ENCODE data around the gene RAB12.
"Not testable (repeated sequence)": the region's sequence is repeated elsewhere in the genome, so short reads cannot be mapped to it uniquely, and the experiment has no call there.

RAB12 gene

DNA sequence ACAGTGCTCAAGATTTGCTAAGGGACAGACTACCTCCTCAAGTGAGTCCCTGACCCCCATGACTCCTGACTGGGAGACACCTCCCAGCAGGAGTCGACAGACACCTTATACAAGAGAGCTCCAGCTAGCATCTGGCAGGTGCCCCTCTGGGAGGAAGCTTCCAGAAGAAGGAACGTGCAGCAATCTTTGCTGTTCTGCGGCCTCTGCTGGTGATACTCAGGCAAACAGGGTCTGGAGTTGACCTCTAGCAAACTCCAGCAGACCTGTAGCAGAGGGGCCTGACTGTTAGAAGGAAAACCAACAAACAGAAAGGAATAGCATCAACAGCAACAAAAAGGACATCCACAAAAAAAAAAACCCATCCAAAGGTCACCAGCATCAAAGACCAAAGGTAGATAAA is 38.1 kb downstream of the RAB12 start:
- H3K9ac ChIP-seq (ENCODE audit: low read length): not testable (repeated sequence)

DNA sequence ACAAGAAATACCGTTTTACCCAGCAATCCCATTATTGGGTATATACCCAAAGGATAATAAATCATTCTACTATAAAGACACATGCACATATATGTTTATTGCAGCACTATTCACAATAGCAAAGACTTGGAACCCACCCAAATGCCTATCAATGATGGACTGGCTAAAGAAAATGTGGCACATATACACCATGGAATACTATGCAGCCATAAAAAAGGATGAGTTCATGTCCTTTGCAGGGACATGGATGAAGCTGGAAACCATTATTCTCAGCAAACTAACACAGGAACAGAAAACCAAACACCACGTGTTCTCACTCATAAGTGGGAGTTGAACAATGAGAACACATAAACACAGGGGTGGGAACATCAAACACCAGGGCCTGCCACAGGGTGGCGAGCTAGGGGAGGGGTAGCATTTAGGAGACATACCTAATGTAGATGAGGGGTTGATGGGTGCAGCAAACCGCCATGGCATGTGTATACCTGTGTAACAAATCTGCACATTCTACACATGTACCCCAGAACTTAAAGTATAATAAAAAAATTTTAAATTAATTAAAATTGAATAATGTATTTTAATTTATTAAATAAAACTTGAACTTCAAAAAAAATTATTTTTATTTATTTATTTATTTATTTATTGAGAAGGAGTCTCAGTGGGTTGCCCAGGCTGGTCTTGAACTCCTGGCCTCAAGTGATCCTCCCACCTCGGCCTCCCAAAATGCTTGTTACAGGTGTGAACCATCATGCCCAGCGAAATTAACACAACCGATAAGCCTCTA is 42.4 kb downstream of the RAB12 start:
- not testable (repeated sequence) for H3K4me1 ChIP-seq (ENCODE audit: control insufficient read depth, insufficient read depth, low read length); H3K4me3 ChIP-seq (ENCODE audit: low read depth, low read length); H3K27ac ChIP-seq (ENCODE audit: low read depth, low read length); H3K9ac ChIP-seq (ENCODE audit: low read length); H3K9me3 ChIP-seq (ENCODE audit: control insufficient read depth, insufficient read depth, low read depth, low read length); H3K27me3 ChIP-seq (ENCODE audit: control insufficient read depth, insufficient read depth, low read length); H3K36me3 ChIP-seq (ENCODE audit: control insufficient read depth, insufficient read depth, low read length)

More for the DNA sequence above, 38.1 kb downstream of the RAB12 start:
- not testable (repeated sequence) for H3K27ac ChIP-seq (ENCODE audit: low read depth, low read length); H3K36me3 ChIP-seq (ENCODE audit: control insufficient read depth, insufficient read depth, low read length); H3K27me3 ChIP-seq (ENCODE audit: control insufficient read depth, insufficient read depth, low read length); H3K4me3 ChIP-seq (ENCODE audit: low read depth, low read length); H3K4me1 ChIP-seq (ENCODE audit: control insufficient read depth, insufficient read depth, low read length); H3K9me3 ChIP-seq (ENCODE audit: control insufficient read depth, insufficient read depth, low read depth, low read length)

DNA sequence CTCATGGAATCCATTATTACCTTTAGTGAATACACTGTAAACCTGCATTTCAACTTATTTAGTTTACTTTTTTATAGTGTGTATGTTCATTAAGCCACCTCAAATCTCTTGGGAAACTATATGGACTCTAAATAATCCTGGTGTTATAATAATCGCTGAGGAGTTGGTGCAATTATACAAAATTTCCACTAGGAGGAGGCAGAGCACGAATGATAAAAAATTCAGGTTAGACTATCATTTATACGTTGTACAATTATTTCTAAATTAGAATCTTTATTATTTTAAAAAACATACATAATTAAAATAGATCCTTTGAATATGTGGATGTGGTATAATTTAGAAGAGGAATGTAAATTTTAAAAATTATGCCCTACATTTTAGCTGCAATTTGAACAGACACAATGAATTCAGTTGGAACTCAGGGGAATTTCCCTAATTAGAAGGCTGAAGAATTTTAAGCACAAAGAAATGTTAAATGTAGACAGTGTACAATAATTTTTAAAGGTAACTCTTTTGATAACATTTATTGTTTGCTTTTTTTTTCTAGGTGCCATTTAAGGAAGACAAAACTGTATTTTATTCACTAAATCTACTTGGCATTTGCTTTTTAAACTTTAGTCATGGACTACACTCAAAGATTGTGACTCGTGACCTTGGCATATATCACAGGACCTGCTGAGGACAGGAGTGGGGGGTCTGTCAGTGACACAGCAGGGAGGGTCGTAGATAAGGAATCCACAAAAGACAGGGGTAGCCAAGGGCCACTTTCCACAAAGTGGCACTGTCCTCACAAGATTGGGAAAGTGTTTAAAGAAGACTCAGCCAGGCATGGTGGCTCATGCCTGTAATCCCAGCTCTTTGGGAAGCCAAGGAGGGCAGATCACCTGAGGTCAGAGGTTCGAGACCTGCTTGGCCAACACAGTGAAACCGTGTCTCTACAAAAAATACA is 45.5 kb downstream of the RAB12 start:
- Histone ChIP-seq H3K9me3 (ENCODE audit: control insufficient read depth, insufficient read depth, low read depth, low read length) (0 out of 2 replicates have a peak, but pooled peaks cover 3% of the 10 kb centered on the region), H3K4me1 (ENCODE audit: control insufficient read depth, insufficient read depth, low read length) (peaks cover 12% of the 10 kb centered on the region; the same call in 1 of the 2 replicates), H3K27ac (ENCODE audit: low read depth, low read length) (no peak overlapping the region), H3K27me3 (ENCODE audit: control insufficient read depth, insufficient read depth, low read length) (no peaks in the 10 kb centered on the region), H3K4me3 (ENCODE audit: low read depth, low read length) (no peak overlapping the region), H3K36me3 (ENCODE audit: control insufficient read depth, insufficient read depth, low read length) (no peaks in the 10 kb centered on the region), H3K9ac (ENCODE audit: low read length) (no peak overlapping the region)

DNA sequence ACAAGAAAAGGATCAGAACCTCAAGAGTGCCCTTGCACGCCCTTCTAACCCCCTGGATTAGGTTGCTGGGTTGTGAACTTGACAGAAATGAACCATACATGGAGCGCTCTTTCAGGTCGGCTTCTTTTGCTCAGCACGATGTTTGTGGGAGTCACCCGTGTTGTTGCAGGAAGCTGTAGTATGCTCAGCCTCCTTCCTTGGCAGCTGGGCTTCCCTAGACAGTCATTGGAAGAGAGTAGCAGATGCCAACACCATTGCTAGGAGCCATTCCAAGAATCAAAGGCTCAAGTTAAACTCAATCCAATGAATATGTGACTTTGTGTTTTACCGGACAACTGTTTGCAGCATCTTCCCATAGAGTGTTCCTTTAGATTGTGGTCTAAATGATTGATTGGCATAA is 47.0 kb downstream of the RAB12 start:
- H3K9ac ChIP-seq (ENCODE audit: low read length): no peak overlapping the region
- no peak overlapping the region for H3K27ac ChIP-seq (ENCODE audit: low read depth, low read length)
- H3K4me1 ChIP-seq (ENCODE audit: control insufficient read depth, insufficient read depth, low read length): peaks cover 23% of the 10 kb centered on the region
- 0 out of 2 replicates have a peak, but pooled peaks cover 3% of the 10 kb centered on the region for H3K9me3 ChIP-seq (ENCODE audit: control insufficient read depth, insufficient read depth, low read depth, low read length)
- H3K27me3 ChIP-seq (ENCODE audit: control insufficient read depth, insufficient read depth, low read length): no peaks in the 10 kb centered on the region
- no peak overlapping the region for H3K4me3 ChIP-seq (ENCODE audit: low read depth, low read length)
- no peaks in the 10 kb centered on the region for H3K36me3 ChIP-seq (ENCODE audit: control insufficient read depth, insufficient read depth, low read length)

DNA sequence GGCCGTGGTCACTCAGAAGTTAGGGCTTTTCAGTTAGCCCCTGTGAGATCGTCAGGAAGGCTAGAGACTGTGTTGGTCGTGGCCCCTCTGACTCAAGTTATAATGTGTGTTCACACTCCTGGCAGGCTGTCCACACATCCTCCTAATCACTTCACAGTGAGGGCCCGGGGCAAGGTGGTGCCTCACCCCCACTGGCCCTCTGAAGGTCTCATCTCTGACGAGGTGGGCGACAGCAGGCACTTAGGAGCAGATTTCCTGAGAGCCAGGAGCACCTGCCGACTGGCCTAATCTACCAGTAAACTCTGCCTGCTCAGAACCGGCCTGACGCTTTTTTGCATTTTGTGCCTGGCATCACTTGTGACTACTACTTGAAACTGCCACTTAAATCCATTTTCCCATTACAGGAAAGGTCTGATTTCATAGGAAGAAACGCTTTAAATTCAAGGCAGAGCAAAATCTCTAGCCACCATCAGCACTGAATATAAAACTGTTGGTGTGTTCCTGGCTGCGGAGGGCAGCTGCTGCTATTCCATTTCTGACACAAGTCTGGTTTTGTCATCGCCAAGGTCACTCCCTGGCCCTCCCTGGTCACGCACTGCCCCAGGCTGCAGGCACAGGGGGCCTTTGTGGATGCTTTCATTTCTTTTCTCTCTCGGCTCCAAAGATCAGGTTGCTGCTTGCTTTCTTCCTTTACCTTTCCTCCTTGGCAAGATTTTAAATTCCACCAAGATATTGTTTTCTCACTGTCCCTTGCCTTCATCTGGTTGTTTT is 48.0 kb downstream of the RAB12 start:
- Histone ChIP-seq H3K4me3 (ENCODE audit: low read depth, low read length) (no peak overlapping the region), H3K9ac (ENCODE audit: low read length) (no peak overlapping the region), H3K9me3 (ENCODE audit: control insufficient read depth, insufficient read depth, low read depth, low read length) (no peaks in the 10 kb centered on the region), H3K36me3 (ENCODE audit: control insufficient read depth, insufficient read depth, low read length) (no peaks in the 10 kb centered on the region), H3K27me3 (ENCODE audit: control insufficient read depth, insufficient read depth, low read length) (no peaks in the 10 kb centered on the region), H3K4me1 (ENCODE audit: control insufficient read depth, insufficient read depth, low read length) (peaks cover 33% of the 10 kb centered on the region), H3K27ac (ENCODE audit: low read depth, low read length) (no peak overlapping the region)

DNA sequence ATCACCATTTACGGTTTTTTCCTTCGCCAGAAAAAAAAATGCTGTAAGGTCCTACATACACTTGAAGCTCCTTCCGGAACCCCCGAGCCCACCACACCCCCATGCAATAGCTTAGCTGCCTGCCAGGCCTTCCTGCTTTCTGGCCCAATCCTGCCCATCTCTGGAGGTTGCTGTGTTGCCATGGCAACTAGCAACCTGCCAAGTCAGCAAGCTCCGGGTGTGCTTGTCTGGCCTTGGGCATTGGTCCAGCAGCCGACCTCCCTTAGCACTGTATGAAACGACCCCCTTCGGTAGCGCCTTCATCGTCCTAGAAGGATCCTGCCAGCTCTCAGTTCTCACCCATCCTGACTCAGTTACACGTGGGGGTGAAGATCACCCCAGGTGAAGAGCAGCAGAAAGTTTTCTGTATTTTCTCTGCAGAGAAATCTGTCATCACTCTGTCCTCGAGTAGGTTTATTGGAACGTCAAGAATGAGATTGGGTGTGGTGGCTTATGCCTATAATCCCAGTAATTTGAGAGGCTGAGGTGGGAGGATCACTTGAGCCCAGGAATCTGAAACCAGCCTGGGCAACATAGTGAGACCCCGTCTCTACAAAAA is 48.7 kb downstream of the RAB12 start:
- H3K9ac ChIP-seq (ENCODE audit: low read length): no peak overlapping the region
- no peaks in the 10 kb centered on the region for H3K9me3 ChIP-seq (ENCODE audit: control insufficient read depth, insufficient read depth, low read depth, low read length)
- peaks cover 39% of the 10 kb centered on the region for H3K4me1 ChIP-seq (ENCODE audit: control insufficient read depth, insufficient read depth, low read length)
- no peak overlapping the region for H3K4me3 ChIP-seq (ENCODE audit: low read depth, low read length)
- no peak overlapping the region for H3K27ac ChIP-seq (ENCODE audit: low read depth, low read length)
- no peaks in the 10 kb centered on the region for H3K36me3 ChIP-seq (ENCODE audit: control insufficient read depth, insufficient read depth, low read length)
- peaks cover 1% of the 10 kb centered on the region; the same call in 1 of the 2 replicates for H3K27me3 ChIP-seq (ENCODE audit: control insufficient read depth, insufficient read depth, low read length)

DNA sequence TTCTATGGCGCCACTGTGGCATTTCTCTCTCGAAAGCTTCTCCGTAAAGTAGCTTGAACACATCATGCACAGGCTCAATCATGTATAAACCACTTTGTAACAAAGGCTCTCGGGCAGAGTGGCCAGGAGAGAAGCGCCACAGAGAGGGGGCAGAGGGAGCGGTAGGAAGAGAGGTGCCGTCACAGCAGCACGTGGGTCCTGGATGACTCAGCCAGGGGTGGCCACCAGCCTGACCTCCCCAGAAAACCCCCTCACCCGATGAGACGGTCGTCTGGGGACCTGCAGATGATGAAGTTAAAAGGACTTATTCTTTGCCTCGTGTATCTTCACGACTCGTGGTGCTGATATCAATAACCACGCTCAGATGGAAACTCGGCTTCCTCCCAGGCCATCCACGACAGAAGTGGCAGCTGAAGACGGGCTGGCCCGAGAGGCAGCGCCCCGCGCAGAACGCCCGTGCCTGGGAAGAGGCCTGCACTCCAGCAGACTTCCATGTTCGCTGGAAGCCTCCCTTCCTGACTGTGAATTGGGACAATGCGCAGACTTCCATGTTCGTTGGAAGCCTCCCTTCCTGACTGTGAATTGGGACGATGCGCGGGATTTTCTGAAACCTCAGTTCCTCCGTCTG is 49.7 kb downstream of the RAB12 start:
- H3K9me3 ChIP-seq (ENCODE audit: control insufficient read depth, insufficient read depth, low read depth, low read length): no peaks in the 10 kb centered on the region
- H3K27ac ChIP-seq (ENCODE audit: low read depth, low read length): no peak overlapping the region
- H3K9ac ChIP-seq (ENCODE audit: low read length): no peak overlapping the region
- H3K4me1 ChIP-seq (ENCODE audit: control insufficient read depth, insufficient read depth, low read length): peaks cover 48% of the 10 kb centered on the region
- no peaks in the 10 kb centered on the region for H3K36me3 ChIP-seq (ENCODE audit: control insufficient read depth, insufficient read depth, low read length)
- H3K4me3 ChIP-seq (ENCODE audit: low read depth, low read length): no peak overlapping the region
- peaks cover 5% of the 10 kb centered on the region; the same call in 1 of the 2 replicates for H3K27me3 ChIP-seq (ENCODE audit: control insufficient read depth, insufficient read depth, low read length)

DNA sequence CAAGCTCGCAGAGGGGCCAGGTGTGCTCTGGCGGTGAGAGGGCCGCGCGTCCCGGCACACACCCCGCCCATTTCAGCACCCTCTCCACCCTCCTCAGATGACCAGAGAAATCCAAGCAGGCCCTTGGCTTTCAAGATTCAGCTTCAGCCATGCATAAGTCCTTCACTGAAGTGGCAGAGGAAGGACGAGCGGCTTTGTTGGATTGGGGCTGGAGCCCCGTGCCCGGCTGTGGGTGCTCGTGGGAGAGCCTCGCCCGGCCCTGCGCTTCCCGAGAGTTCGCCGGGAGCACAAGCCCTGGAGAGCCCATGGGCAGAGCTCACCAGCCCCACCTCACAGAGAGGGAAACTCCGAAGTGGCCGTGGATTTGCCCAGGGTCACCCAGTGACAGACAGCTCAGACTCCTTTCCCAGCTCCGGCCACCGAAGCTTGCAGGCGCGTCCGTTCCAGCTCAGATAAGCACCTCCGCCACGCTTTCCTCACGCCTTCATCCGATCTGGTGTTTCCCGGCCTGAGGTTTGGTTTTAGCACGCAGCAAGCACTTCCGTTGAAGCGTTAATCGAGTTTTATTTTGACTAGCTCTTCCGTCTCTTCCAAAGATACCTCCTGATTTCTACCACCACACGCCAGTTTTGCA is 50.5 kb downstream of the RAB12 start:
- Histone ChIP-seq H3K4me1 (ENCODE audit: control insufficient read depth, insufficient read depth, low read length) (peaks cover 44% of the 10 kb centered on the region), H3K27ac (ENCODE audit: low read depth, low read length) (peak overlapping the region; percentile 6; the same call in 1 of the 2 replicates), H3K9ac (ENCODE audit: low read length) (no peak overlapping the region), H3K4me3 (ENCODE audit: low read depth, low read length) (no peak overlapping the region), H3K27me3 (ENCODE audit: control insufficient read depth, insufficient read depth, low read length) (peaks cover 5% of the 10 kb centered on the region; the same call in 1 of the 2 replicates), H3K36me3 (ENCODE audit: control insufficient read depth, insufficient read depth, low read length) (no peaks in the 10 kb centered on the region), H3K9me3 (ENCODE audit: control insufficient read depth, insufficient read depth, low read depth, low read length) (no peaks in the 10 kb centered on the region)

DNA sequence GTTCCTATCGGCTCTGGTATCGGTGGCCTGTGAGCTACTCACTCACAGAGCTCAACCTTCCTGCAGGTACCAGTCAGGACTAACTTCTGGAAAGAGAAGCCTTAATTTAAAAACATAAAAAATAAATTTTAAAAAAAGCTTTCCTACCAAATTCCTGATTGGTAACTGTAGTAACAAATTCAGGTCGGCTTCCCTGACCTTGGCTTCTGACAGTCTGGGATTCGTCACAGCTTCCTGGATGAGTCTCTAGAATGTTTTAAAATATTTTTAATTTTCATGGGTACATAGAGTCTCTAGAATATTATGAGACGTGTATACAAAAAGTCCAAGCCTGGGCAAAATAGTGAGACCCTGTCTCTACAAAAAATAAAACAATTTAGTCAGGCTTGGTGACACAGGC is 51.1 kb downstream of the RAB12 start:
- Histone ChIP-seq H3K9ac (ENCODE audit: low read length) (no peak overlapping the region), H3K36me3 (ENCODE audit: control insufficient read depth, insufficient read depth, low read length) (no peaks in the 10 kb centered on the region), H3K4me1 (ENCODE audit: control insufficient read depth, insufficient read depth, low read length) (peaks cover 45% of the 10 kb centered on the region), H3K27ac (ENCODE audit: low read depth, low read length) (no peak overlapping the region), H3K27me3 (ENCODE audit: control insufficient read depth, insufficient read depth, low read length) (peaks cover 5% of the 10 kb centered on the region; the same call in 1 of the 2 replicates), H3K9me3 (ENCODE audit: control insufficient read depth, insufficient read depth, low read depth, low read length) (no peaks in the 10 kb centered on the region), H3K4me3 (ENCODE audit: low read depth, low read length) (no peak overlapping the region)
